ENCODE data around the gene CNIH2. TPM values are rescaled to one million over a fixed set of nuclear protein-coding genes. Genes with fewer than 3 reads are reported as not detected.
A peak's percentile ranks its signal among the peaks of the same experiment; 100 is the strongest.

The CNIH2 gene
- total and polyA plus RNA-seq, 2 of the 13 experiments (the other 11 are each of a cell fraction or from before 2014, with no cell fraction given), result 0.60 to 0.69 TPM

DNA sequence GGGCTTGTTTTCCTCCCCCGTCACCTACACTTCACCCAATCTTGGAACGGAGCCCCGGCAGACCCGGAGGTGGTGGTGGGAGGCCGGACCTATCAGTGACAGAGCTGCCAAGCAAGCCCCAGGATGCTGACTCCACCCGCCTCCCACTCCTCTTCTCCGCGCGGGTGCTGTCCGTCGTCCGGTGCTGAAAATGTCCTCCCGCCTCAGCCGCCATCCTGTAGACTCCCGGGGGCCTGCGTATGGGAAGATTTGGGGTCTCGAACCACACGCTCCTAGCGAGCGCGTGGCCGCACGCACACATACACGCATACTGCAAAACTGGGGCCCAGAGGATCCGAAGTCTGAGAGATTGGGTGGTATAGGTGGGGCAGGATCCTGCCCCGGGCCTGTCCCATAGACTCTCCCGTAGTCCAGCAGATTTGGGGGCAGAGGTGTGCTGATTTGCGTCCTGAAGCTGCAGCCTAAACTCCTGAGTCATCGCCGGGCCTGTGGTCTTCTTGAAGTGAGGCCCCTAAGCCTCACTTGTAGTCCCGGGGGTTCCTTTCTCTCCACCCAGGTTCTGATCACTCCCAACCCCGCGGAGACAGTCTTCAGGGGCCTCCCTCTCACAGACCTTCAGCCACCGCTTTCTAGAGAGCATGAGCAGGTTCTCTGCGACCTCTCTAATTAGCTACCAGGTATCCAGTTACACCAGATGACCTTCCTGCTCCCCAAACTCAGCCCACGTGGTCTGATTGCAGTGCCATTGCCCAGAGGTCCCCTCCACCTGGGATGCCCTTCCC, 11.8 kb downstream of the CNIH2 start (continued):
- TF ChIP-seq, protein P1, sequence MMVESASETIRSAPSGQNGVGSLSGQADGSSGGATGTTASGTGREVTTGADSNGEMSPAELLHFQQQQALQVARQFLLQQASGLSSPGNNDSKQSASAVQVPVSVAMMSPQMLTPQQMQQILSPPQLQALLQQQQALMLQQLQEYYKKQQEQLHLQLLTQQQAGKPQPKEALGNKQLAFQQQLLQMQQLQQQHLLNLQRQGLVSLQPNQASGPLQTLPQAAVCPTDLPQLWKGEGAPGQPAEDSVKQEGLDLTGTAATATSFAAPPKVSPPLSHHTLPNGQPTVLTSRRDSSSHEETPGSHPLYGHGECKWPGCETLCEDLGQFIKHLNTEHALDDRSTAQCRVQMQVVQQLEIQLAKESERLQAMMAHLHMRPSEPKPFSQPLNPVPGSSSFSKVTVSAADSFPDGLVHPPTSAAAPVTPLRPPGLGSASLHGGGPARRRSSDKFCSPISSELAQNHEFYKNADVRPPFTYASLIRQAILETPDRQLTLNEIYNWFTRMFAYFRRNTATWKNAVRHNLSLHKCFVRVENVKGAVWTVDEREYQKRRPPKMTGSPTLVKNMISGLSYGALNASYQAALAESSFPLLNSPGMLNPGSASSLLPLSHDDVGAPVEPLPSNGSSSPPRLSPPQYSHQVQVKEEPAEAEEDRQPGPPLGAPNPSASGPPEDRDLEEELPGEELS (CRISPR knock-in tag; IDR thresholded peaks at IDR 0.05), result no peak
- TF ChIP-seq BRD4 (CRISPR knock-in tag; IDR thresholded peaks at IDR 0.05), result no peak
- TF ChIP-seq ZNF18 (CRISPR knock-in tag; IDR thresholded peaks at IDR 0.05; ENCODE audit: insufficient replicate concordance), result no peak
- peak; percentile 33; the same call in 1 of the 2 replicates for TF ChIP-seq PHF8 (CRISPR knock-in tag; IDR thresholded peaks at IDR 0.05)
- TF ChIP-seq MED1 (CRISPR knock-in tag; IDR thresholded peaks at IDR 0.05), result no peak
- peak; percentile 89; the same call in 1 of the 2 replicates for TF ChIP-seq ZNF709 (CRISPR knock-in tag; IDR thresholded peaks at IDR 0.05)
- TF ChIP-seq U2AF1 (optimal IDR thresholded peaks at IDR 0.05; ENCODE audit: low read depth, low read length), result no peak
- no peak for TF ChIP-seq ZNF224 (CRISPR knock-in tag; IDR thresholded peaks at IDR 0.05)
- TF ChIP-seq ZNF432 (CRISPR knock-in tag; IDR thresholded peaks at IDR 0.05; ENCODE audit: borderline replicate concordance), result no peak
- TF ChIP-seq ZNF264 (CRISPR knock-in tag; IDR thresholded peaks at IDR 0.05), result 0 out of 2 replicates have a peak, but pooled peaks have one; percentile 53
- TF ChIP-seq KLF11 (CRISPR knock-in tag; IDR thresholded peaks at IDR 0.05), result no peak
- peak; percentile 84 for TF ChIP-seq IRF2 (CRISPR knock-in tag; IDR thresholded peaks at IDR 0.05)
- TF ChIP-seq NFE2L2 (IDR thresholded peaks at IDR 0.05; ENCODE audit: low read length), result no peak
- TF ChIP-seq, protein P2, sequence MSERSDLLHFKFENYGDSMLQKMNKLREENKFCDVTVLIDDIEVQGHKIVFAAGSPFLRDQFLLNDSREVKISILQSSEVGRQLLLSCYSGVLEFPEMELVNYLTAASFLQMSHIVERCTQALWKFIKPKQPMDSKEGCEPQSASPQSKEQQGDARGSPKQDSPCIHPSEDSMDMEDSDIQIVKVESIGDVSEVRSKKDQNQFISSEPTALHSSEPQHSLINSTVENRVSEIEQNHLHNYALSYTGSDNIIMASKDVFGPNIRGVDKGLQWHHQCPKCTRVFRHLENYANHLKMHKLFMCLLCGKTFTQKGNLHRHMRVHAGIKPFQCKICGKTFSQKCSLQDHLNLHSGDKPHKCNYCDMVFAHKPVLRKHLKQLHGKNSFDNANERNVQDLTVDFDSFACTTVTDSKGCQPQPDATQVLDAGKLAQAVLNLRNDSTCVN (CRISPR knock-in tag; IDR thresholded peaks at IDR 0.05; ENCODE audit: borderline replicate concordance), result peak; percentile 53; the same call in 1 of the 2 replicates
- TF ChIP-seq CENPBD1 (CRISPR knock-in tag; IDR thresholded peaks at IDR 0.05; ENCODE audit: borderline replicate concordance, low read depth), result no peak
- TF ChIP-seq MEIS1 (CRISPR knock-in tag; IDR thresholded peaks at IDR 0.05; ENCODE audit: borderline replicate concordance), result no peak; the same call in 1 of the 2 replicates
- TF ChIP-seq KDM2A (CRISPR knock-in tag; IDR thresholded peaks at IDR 0.05; ENCODE audit: borderline replicate concordance, low read depth), result no peak
- TF ChIP-seq GATAD1 (CRISPR knock-in tag; IDR thresholded peaks at IDR 0.05), result no peak
- no peak for TF ChIP-seq RFXANK (CRISPR knock-in tag; IDR thresholded peaks at IDR 0.05)
- TF ChIP-seq SSRP1 (CRISPR knock-in tag; IDR thresholded peaks at IDR 0.05), result 0 out of 2 replicates have a peak, but pooled peaks have one; percentile 38
- TF ChIP-seq BORCS8-MEF2B (CRISPR knock-in tag; IDR thresholded peaks at IDR 0.05), result peak; percentile 57; the same call in 1 of the 2 replicates
- peak; percentile 94; the same call in 1 of the 2 replicates for TF ChIP-seq ZC3H13 (CRISPR knock-in tag; IDR thresholded peaks at IDR 0.05)
- peak; percentile 66; the same call in 1 of the 2 replicates for TF ChIP-seq GFI1 (CRISPR knock-in tag; IDR thresholded peaks at IDR 0.05; ENCODE audit: borderline replicate concordance)
- no peak for TF ChIP-seq NCOA5 (CRISPR knock-in tag; IDR thresholded peaks at IDR 0.05)
- no peak for TF ChIP-seq CCDC6 (CRISPR knock-in tag; IDR thresholded peaks at IDR 0.05)
- TF ChIP-seq POLR2AphosphoS2 (IDR thresholded peaks at IDR 0.05; ENCODE audit: low read depth, low read length), result no peak

Measured in HepG2 (cell line).